NK-92 (cell line): ENCODE measurements around the gene GNB1L.

Experiments
- DNase-seq: peaks from one replicate; lab custom pipeline; 2025; ENCODE audit not compliant: unreplicated experiment; lab: John Stamatoyannopoulos, UW

GNB1L gene

DNA sequence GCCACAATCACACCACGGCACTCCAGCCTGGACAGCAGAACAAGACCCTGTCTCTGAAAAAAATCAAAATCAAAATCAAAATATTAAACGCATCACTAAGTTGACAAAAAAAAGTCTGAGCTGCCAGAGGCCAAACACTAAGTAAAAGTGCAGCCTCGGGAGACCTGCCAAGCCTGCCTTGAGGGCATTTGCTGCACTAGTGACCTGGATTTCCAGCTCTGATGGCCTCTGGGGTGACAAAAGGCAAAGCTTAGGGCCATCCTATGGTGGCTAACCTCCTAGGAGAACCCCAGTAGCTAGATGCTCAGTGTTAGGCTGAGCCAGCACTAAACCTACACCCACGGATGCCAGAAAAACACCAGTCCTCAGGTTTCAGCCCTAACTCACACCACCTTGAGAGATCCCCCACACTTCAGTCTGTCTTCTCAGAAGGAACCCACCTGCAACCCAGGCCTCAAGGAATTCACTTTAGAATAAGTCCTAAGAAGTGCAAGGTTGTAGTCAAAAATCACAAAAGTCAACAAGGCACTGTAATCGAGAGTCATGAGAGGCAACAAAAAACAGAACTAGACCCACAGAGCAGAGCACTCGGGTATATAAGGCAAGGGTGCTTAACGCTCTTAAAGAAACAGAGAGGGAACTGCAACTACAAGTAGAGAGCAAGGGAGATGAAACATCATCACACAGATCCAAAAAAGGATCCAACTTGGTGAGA, 28.6 kb downstream of the GNB1L start:
- no peak for DNase-seq

DNA sequence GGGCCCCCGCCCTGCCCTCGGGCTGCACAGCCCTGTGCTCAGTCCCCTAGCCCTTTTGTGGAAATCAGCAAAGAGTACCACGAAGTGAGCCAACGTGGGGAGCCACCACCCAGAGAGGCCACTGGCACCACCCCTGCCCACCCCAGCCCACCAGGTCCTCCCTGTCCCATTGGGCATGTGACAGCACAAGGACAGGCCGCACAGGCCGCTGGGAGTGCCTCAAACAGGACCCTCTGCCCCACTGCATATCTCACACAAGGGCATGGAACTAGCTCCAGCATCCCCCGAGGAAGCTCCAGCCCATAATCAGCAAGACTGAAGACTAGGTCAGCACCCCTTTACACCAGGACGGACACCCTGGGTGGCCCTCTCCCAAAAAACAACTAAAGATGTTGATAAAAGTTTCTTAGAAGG, 29.7 kb downstream of the GNB1L start:
- no peak for DNase-seq

GRCh38 chr22:19824212-19824925, 30.3 kb downstream of the GNB1L start:
- no peak for DNase-seq

GRCh38 chr22:19823902-19824211, 30.8 kb downstream of the GNB1L start:
- no peak for DNase-seq

DNA sequence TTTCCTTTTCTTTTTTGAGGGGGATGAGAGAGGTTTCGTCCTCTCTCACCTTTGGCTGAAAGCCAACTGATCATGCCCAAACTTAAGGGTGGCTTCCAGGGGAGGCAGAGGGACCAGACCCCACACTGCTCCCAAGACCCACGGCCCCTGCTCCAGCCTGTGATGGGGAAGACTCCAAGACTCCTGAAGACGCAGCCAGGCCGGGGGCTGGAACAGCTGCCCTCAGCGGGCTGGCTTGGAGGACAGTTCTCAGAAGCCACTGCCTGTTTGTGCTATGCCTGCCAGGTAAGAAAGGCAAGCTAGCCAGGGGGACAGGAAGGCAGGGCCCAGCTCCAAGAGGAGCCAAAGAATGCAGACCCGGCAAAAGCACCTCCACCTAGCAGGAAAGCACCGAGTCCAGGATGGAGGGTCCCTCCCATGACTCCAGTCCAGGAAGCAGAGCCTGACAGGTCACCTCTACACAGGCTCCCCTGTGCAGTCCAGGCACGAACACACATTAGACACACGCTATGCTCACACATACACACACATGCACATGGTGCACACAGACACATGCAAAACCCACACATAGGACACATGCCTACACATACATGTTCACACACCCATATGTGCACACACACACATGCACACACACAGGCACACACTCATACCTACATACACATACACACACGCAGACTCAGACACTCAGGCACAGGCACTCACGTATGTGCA, 31.3 kb downstream of the GNB1L start:
- DNase-seq = no peak

DNA sequence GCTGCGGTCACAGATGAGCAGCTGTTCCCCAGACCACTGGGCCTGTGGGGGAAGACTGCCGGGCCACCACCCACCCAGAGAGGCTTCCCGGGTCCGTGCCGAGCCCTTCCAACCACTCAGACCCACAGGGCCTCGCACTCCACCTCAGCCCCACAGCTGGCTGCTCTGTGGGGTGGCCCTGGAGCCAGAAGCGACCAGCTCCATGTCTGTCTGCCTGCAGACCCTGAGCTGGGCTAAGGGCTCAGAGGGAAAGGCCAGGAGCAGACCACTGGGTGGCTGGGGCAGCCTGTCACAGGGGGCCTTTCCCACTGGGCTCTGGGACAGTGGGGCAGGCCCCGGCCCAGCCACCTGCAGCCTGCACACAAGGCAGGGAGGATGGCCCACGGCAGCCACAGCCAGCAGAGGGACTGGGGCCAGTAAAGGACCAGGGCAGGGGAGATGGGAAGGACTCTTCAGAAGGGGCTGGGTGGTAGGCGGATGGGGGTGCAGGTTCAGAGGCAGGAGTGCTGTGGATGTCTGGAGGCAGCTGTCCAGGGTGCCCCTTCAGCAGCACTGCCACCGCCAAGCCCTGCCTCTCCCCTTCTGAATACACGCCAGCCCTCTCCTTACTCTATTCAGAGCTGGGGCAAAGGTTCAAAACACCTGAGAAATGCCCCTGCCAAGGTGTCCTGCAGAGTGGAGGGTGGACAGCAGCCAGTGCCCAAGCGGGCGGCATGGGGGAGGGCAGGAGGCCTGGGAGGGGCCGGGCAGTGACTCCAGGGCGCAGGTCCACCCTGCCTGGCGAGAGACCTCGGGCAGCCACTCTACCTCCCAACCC, 32.2 kb downstream of the GNB1L start:
- no peak for DNase-seq

DNA sequence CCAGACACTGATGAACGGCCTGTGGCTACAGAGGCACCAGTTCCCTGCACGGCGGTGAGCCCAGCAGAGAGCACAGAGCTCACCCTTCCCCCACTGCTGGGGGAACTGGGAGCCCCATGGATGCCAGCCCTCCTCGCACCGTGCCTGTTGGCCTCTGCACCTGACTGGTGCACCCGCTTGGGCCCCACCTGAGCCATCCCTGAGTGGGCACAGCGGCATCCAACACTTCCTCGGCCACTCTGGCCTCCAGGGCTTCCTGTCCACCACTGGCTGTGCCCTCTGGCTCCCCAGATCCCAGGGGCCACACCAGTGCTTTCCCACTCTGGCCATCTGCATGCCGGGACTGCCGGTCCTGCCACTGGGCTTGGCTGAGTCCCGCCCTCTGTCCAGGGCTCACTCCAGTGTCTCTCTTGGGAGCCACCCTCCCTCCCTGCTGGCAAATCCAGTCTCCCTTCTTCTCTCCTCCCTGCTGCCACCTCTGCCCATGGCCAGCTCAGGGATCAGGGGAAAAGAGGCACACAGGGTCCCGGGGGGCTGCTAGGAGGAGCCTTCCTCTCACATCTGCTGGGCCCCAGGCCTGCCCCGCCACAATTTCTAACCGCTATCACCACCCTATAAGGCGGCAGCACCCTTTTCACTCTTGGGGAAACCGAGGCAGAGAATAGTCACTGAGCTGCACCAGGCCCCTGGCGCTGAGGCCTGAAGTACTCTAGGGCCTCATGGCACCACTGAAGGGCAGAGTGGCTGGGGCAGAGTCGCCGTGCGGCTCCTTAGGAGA, 33.0 kb downstream of the GNB1L start:
- no peak for DNase-seq

- no peak for DNase-seq
Measured at GRCh38 chr22:19820880-19821522, 33.7 kb downstream of the GNB1L start.

DNA sequence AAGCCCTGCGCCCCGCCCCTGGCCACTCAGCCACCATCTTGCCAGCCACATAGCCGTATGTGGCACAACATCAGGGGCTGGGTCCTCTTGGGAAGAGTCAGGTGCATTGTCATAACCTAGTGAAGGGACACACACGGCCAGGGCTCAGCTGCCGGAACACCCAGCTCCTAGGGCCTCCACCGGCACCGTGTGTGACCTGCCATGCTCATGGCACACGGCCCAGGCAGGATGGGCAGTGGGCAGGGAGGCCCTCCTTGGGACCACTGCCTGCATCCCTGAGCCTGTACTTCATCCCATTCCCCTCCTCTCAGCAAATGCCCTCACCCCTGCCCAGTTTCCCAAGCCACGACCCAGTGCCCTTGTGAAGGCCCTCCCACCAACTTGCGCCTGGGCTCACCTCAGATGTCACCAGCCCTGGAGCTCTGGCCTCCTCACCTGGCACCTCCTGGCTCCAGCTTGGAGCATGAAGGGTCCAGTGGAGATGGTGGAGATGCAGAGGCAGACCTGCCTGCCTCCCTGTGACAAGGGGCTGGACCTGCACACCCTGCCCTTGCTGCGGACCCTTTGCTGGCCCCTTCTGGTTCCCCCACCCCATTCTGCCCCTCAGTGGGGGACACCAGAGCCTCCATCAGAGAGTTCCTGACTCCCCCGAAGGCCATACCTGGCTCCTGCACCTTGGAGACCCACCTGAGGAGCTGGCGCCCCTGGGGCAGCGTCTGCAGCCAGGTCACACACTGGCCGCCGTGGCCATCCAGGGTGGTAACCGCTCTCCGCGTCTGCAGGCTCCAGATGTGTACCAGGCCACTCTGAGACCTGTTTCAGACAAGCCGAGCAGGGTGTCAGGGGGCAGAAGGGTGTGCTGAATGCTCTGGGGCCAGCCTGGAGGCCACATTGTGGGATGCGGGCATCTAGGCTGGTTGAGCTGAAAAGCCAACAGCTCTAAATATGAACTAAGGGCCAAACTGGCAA, 34.5 kb downstream of the GNB1L start:
- DNase-seq = no peak

- no peak for DNase-seq
Measured at GRCh38 chr22:19819208-19819910, 35.3 kb downstream of the GNB1L start.

DNA sequence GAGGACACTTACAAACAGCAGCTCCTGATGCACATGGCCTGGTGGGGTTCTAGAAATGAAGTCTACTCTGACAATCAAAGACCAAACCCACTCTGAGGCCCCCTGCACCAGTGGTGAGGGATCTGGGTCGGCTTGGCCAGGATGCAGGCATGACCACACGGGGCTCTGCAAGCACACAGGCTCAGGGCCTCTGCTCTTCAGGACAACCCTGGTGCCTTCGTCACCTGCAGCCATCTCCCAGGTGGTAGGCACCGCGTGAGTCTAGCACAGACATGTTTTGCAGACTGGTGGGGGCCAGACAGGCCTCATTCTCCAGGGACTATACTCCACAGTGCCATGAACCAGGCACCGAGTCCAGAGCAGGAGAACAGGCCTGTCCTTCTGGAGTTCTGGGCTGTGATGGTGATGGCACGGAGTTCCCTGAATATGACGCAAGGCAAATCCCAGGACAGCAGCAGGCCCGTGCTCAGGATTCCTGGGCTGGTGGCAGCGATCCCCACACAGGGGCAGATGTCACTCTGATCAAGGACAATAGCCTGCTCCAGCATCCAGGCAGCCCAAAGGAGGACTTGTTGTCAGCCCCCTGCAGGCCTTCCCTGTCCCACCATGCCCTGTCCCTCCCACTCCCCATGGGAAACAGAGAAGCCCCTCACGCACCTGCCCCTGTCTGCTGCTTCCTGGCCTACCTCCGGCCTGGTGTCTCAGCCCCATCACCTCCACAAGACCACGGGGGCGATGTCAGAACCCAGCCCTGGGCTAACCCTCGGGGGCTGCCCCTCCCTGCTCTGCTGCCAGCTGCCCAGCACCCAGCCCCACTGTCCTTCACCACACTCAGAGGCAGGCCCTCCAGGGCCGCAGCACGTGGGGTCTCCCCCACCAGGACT, 36.1 kb downstream of the GNB1L start:
- no peak for DNase-seq

DNA sequence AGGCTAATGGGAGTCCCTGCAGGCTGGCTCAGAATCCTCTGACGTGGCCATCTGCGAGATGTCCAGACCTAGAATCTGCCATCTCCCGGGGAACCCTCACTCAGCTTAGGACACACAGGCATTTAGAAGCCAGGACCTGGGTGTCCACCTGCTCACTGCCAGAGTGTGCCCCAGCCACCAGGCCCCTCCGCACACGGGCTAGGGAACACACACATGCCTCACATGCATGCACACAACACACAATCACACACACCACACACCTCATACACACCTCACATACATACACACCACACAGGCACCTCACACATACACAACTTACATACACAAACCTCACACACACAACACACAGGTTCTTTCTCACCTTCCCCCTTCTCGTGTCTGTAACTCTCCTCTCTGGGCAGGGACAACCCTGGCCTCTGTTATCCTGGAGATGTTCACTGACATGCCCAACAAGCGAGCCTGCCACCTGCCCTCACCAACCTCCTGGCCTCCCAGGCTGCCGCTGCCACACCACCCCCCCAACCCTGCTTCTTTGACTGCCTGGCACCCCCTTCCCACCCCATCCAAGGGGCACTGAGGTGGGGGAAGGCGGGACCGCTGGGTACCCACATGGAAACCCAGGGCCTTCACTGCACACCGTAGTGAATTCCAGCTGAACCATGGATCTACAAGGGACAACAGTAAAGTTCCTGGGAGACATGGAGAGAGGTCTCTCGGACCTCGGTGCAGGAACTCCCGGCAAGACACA, 38.1 kb downstream of the GNB1L start:
- DNase-seq = no peak

DNA sequence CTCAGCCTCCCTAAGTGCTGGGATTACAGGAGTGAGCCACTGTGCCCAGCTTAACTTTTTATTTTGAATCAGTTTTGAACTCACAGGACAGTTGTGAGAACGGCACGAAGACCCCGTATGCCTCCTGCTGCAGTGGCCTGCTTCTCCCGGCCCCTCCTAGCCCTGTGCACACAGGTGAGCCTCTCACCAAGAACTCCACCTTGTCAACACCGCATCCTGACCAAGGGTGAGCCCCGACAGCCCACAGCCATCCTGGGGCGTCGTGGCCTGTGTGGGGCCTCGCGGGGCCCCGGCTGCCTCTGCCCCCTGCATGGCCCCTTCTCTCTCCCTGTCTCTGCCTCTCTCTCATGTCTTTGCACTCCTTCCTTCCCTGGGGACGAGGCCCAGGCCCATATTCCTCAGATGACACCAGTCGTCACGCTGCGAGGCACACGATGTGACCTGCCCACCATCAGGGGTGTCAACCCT, 38.8 kb downstream of the GNB1L start:
- no peak for DNase-seq

DNA sequence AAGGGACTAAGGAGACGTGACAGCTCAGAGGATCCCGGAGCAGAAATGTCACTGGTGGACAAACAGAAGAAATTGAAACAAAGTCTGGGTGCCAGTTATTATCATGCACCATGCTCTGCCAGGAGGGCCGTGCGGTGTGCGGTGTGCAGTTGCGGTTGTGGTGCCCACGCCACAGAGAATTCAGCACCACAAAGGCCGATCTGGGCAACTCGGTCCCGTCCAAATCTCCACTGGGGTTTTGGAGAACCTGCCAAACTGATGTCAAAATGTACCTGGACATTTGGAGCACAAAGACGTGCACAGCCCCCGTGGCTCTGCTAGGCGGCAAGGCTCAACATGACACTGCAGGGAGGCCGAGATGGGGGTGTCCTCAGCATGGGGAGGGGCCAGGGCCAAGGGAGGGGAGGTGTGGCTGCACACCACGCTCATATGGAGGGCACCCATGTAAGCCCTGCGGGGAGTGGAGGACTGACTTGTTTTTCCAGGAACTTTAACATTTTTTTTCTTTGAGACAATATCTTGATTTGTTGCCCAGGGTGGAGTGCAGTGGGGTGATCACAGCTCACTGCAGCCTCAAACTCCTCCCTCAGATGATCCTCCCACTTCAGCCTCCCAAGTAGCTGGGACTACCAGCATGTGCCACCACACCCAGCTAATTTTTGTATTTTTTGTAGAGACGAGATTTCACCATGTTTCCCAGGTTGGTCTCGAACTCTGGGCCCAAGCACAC, 39.4 kb downstream of the GNB1L start:
- no peak for DNase-seq

GRCh38 chr22:19814428-19814827, 40.2 kb downstream of the GNB1L start:
- DNase-seq = no peak

- no peak for DNase-seq
Measured at GRCh38 chr22:19812910-19813309, 41.8 kb downstream of the GNB1L start.
